Measurements from ENCODE around the gene MATN3.

Gene MATN3

DNA sequence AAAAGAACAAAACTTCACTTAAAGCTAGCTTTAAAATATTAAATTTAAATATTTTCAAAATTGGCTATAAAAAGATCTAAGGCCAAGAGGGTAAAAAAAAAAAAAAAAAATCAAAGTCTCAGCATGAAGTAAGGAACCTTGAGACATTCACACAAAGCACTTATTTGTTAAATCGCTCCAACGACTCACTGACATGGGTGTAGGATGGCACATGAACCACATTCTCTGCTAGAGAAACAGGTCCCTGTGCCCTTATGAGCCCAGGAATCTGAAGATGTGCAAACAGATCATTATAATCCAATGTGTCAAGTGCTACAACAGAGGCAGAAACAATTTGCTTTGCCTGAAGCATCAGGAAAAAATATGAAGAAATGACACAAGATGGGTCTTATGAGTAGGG lies 25.2 kb upstream of the MATN3 start:
- no peak for DNase-seq (ENCODE audit: low read depth)

DNA sequence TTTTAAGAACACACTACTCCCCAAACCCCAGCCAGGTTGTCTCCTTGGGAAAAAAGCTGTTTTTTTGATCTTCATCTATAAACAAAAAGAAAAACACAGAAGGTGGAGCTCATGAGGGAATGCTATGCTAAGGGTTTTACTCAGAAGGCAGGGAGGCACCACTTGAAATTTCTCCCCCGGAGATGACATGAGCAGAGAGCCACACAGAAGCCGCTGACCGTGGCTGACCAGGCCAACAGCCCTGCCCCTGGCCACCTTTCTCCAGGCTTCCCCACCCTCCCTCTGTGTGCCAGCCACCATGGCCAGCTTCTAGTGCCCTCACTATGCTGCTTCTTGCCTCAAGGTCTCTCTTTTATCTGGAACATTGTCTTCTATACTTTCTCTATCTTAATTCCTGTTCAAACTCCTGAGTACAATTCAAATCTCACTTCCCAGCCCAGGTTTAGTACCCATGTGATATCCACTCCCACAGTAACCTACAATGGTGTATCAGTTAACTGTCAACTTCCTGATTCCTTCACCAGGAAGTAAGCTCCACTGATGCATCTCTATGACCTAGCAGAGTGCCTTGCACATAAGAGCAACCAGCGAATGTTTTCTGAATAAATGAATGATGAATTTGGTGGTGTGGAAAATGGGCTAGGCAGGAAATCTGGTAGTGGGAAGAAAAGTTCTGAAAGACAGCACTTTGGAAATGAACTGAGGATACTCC lies 23.6 kb upstream of the MATN3 start:
- DNase-seq (ENCODE audit: low read depth): no peak

DNA sequence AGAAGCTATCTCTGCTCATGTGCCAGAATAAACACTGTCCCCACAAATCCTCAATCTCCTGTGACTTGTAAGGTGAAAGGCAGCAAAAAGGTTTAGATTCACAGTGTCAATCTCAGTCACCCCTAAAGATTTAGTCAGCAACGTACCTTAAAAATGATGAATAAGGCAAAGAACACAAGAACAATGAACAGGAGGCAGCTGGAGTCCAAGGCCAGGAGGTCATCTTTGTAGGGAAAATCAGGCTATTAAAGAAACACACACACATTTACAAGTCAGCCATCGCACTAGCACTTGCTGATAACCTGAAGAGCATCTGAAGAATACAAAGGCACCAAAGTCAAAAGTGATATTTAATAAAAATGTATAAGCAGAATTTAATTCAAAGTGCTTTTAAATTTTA lies 22.4 kb upstream of the MATN3 start:
- no peak for DNase-seq (ENCODE audit: low read depth)

DNA sequence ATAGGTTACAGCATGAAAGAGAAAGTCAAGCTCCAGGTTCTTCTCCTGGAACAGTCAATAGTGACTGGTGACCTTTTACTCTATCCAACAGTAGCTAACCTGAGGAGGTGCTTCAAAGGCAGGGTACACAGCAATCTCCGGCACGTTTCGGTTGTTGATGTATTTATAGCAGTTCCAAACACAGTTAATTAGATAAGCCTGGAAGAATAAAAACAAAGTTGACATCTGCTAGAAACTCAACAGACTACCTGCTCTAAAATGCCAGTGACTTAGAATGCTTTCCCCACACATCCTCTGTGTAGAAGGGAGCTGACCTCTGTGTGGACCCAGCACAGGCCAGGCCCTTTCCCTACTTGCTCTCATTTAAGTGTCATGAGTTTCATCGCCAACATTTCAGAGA lies 21.8 kb upstream of the MATN3 start:
- DNase-seq (ENCODE audit: low read depth): no peak

DNA sequence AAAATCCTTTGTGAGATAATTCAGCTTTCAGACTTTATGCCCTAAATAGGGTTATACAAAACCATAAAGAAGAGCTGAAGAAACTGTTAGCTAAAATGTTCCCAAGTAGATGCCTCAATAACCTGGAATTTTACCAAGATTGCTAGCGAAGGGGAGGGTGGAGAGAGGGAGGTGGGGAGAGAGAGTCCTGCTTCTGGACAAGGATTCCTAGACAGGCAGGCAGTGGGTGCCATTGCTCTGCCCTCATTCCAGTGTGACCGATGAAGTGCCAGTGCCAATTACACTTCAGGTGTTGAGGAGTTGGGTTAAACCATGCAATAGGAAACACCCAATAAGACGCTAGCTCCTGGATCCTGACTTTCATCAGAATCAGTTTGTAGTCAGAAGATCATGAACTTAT lies 20.9 kb upstream of the MATN3 start:
- DNase-seq (ENCODE audit: low read depth): no peak

DNA sequence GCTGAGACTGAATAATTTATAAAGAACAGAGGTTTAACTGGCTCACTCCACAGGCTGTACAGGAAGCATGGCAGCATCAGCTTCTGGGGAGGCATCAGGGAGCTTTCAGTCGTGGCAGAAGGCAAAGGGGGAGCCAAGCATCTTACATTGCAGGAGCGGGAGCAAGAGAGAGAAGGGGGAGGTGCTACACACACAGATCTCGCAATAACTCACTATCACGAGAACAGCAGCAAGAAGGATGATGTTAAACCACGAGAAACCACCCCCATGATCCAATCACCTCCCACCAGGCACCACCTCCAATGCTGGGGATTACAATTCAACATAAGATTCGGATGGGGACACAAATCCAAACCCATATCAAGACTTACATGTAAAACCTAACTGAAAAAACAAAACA lies 17.8 kb upstream of the MATN3 start:
- DNase-seq (ENCODE audit: low read depth): no peak

DNA sequence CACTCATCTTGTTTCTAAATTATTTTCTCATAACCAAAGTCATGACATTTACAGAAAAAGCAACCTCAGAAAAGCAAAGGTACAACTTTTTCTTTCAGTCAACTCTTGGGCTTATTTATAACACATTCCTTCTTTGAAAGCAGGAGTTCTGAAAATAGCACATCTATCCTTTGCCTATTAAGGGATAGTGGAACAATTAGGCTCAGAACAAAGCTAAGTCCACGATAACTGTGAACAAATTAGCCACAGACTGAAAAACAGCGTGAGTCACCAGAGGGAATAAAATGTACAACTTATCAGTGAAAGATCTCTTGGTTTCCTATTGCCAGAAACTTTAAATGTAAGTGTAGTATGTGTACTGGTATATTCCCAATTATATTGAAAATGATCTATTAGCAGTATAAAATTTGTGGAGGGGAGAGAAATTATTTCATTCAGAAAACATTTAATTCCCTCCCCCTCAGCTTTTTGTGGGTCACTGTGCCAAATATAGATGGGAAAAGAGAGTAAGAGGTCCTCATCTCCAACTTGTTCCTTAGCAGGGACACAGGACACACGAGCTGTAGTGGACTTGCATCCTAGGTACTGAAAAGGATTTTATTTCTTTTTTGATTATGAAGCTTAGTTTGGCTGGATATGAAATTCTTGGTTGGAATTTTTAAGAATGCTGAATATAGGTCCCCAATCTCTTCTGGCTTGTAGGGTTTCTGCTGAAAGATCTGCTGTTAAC lies 15.4 kb upstream of the MATN3 start:
- no peak for DNase-seq (ENCODE audit: low read depth)

DNA sequence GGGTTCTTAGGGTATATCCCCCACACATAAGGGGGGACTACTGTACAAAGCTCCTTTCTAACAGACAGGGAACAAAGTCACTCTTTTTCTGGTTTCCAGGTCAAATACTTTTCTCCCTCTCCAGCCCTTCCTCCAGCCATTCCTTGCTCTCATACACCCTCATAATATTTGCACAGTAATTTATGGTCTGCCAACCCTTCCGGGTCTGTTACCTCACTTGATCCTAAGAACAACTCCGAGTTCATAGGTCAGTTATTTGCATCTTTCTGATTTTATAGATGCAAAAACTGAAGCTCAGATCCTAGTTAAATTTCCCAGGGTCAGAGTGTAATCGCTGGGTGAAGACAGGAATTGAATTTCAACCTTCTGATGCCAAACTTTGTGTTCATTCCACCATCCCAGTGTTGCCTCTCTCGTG lies 14.8 kb upstream of the MATN3 start:
- DNase-seq (ENCODE audit: low read depth): no peak

DNA sequence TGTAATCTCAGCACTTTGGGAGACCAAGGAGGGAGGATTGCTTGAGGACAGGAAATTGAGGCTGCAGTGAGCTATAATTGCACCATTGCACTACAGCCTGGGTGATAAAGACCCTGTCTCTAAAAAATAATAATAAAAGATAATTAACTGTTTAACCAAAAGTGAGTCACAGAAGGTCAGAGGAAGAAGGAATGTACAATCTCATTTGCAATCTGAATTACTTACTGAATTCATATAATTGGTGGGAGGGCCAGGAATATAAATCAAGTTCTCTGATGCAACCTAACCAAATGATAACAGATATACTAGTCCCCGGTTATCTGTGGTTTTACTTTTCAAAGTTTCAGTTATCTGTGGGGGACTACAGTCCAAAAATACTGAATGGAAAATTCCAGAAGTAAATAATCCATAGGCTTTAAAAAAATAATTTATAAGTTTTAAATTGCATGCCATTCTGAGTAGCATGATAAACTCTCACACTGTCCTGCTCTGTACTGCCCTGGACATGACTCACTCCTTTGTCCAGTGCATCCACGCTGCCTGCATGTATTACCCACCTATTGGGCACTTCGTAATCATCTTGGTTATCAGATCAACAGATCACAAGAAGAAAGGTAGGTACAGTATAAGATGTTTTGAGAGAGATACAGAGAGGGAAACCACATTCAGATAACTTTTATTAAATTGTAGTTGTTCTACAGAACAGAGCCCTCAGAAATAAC lies 12.8 kb upstream of the MATN3 start:
- DNase-seq (ENCODE audit: low read depth): no peak

DNA sequence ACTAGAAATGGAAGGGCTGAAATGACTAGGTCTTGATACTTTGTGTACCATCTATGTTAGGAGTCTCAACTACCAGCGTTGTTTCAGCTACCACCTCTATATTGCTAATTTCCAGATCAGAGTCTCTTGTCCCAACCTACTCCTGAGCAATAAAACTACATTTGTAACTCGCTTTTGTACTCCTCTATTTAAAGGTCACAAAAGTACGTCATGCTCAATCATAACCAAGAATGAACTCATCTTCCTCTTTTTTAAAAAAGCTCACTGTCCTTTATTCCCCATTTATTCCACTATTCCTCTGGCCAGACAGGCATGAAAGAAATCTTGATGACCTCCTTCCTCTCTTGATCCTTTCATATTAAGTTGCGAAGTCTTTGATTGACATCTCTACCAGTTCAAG lies 11.2 kb upstream of the MATN3 start:
- no peak for DNase-seq (ENCODE audit: low read depth)

DNA sequence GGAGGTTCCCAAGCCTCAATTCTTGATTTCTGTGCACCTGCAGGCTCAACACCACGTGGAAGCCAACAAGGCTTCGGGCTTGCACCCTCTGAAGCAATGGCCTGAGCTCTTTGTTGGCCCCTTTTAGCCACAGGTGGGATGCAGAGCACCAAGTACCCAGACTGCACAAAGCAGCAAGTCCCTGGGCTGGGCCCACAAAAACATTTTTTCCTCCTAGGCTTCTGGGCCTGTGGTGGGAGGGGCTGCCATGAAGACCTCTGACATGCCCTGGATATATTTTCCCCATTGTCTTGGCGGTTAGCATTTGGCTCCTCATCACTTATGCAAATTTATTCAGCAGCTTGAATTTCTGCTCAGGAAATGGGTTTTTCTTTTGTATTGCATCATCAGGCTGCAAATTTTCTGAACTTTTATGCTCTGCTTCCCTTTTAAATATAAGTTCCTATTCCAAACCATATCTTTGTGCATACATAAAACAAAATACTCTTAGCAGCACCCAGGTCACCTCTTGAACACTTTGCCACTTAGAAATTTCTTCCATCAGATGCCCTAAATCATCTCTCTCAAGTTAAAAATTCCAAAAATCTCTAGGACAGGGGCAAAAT lies 9.0 kb upstream of the MATN3 start:
- no peak for DNase-seq (ENCODE audit: low read depth)

DNA sequence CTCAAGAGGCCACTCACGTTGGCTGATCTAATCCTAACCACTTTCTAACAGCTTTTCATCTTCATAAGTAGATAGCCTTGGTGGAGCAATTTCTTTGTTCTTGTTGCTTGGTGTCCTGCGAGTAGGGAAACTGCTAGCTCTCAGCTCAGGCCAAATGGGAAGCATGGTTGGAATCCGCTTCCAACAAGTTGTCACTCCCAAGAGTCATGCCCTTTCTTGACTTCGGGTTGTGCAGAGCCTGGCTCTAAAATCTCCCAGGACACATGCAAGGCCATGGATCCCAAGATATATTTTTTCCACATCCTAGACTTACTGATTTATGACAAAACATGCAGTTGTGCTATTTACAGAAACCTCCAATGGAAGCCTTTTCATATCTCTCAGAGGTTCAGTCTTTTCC lies 7.3 kb upstream of the MATN3 start:
- no peak for DNase-seq (ENCODE audit: low read depth)

DNA sequence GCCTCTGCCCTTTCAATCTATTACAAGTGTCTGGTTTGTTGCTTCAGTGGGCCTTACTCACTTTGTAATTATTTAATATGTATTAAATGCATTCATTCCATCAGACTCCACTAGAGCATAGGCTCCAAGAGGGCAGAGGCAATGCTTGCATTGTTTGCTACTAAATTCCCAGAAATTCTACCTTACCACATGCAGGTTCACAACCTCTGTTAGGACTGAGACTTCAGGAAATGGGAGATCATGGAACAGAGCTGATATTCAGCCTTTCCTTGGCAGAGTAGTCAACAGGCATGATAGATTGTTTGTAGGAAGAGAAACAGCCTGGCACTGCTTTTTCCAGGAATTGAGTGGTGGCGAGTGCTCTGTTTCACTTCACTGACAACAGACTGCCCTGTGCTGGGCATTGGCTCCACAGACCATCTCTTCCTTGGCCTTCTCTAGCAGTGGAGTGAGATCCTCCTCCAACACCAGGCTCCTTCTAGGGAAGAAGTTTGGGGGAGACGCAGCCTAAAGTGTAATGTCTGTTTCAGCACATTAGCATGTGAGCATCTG lies 6.2 kb upstream of the MATN3 start:
- DNase-seq (ENCODE audit: low read depth): no peak

DNA sequence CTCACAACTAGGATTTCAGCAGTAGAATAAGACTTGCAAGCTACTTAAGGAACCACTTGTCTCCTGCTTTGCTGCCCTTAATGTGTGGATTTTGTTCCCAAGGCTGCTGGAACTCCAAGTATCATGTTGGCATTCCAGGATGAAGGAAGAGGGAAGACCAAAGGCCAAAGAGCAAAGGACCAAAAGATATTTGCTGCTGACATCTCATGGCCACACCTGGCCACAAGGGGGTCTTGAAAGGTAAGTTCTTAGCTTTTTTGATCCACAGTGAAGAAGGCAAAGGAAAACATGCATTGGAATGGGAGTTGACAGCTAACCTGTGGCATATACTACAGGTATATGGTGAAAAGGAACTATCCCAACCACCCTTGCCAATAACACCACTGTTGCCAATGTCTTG lies 3.9 kb upstream of the MATN3 start:
- DNase-seq (ENCODE audit: low read depth): no peak

DNA sequence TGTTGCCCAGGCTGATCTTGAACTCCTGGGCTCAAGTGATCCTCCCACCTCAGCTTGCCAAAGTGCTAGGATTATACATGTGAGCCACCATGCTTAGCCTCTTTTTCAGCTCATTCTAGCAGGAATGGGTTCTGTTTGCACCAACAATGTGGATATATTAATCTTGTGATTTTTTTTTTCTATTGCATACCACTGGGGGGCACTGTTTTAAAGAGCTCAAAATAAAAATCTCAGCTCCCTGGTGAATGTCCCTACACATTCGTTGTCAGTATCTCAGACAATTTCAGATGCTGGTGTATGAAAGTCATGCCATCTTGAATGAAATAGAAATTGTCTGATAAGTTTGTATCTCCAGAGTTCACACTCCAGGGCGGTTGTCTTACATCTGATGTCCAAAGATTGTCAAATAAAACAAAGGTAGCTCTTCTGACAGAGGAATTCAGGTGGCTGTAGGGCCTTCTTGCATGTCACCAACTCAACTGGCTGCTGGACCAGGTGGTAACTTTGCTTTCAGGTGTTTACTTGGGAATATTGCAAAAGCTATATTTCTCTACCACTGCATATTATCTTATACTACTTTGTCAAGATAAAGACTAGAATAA lies 3.1 kb upstream of the MATN3 start:
- DNase-seq (ENCODE audit: low read depth): no peak

DNA sequence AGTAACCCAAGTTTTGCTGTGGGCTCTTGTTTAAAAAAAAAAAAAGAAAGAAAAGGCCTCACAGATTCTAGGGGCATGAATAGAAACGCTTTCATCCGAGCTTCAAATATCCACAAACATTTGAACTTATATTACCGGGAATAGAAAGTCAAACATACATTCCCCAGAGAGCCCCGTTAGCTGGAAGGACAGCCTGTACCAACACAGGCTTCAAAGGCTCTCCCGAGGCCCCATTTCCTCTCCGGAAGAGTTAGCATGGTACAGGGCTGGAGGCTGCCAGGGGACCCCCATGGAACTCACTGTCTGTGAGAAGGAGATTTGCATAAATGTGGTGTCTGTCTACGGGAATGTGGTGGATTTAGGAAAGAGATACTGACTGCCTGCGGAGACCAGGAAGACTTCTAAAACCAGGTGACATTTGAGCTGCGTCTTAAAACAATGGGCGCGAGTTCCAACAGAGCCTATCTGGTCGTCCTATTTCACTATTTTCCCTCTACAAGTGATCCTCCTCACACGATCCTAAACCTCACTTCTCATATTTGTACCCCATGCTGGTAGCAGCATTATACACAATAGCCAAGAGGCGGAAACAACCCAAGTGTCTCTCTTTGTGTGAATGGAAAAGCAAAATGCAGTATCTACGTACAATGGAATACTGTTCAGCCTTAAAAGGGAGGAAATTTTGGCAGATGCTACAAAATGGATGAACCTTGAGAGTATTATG lies 820 bp upstream of the MATN3 start:
- no peak for DNase-seq (ENCODE audit: low read depth)

DNA sequence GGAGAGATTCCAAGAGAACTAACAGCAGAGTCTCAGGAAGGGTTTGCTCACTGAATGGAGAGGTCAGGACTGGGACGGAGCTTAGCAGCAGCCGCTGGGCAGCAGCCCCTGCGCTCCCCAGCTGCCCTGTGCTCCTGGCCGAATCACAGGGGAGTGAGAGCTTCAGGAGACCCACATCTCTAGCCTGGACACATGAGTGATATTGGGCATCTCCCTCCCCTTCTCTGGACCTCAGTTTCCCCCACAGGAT lies 511 bp downstream of the MATN3 start:
- no peak for DNase-seq (ENCODE audit: low read depth)

DNA sequence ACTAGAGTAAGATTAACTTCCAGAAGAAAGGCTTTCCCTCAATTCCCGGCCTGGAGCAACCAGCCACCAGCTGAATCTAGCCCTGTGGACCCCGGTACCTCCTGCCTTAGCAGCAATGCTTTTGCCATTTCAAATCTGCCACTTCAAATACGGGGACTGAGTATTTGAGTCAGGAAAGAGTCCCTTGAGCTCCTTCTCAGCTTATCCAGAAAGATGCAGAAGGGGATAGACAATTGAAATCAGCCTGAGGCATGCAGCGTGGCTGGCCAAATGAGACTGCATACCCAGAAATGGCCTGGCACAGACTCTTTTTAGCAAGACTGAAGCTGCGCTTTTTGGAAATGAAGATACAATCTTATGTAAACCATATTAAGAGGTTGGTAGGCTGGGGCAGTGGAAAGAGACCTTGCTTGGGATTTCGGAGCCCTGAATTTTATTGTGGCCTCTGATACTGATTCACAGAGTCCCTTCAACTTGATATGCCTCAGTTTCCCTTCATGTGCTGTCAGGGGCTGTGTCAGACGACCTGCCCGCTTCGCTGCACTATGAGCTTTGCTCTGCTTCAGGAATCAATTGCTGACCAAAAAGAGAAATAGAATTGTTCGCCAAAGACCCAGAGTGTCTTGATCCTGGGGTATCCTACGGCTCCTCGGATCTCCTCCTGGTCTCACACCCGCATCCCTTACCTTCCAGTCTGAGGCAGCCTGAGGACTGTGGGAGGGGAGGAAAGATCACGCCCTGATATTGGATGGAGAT lies 1.0 kb downstream of the MATN3 start:
- no peak for DNase-seq (ENCODE audit: low read depth)

DNA sequence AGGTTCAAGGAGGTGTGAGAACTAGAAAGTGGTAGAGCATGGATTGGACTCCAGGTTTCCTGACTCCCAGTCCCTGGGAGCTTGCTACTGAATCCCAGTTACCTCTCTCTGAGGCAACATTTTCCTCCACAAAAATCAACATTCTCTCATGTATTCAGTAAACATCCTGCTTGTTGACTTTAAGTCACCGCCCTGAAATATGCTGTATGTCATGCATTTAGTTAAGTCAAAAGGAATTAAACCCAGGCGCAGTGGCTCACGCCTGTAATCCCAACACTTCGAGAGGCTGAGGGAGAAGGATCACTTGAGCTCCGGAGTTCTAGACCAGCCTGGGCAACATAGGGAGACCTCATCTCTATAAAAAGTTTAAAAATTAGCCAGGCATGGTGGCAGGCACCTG lies 3.8 kb downstream of the MATN3 start:
- DNase-seq (ENCODE audit: low read depth): no peak

DNA sequence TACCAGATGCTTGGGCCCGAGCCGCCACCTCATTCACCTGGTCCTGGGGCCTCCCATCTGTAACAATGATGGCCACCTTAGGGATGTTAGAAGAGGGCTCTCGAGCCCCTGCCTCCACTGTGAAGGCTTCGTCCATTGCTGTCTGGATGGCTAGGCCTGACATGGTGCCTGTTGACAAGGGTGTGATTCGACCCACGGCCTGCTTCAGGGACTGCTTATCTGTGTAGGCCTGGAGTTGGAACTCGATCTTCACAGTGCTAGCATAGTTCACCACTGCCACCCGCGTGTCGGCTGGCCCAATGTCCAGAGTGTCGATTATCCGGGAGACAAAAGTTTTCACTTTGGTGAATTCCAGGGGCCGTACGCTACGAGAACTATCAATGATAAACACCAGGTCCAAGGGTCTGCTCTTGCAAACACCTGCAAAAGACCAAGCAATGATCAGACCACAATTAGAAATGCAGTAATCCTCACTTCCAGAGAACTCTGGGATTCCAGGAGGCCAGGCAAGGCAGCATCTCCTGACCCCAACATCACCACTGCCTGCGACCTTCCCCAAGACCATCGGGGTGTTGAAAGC lies 6.5 kb downstream of the MATN3 start:
- DNase-seq (ENCODE audit: low read depth): no peak
